Gastrocnemius medialis (tissue), 4 donors: Measurements from ENCODE around the gene OSBP2. TPM values are rescaled to one million over a fixed set of nuclear protein-coding genes. Genes with fewer than 3 reads are reported as not detected.
A peak's percentile ranks its signal among the peaks of the same experiment; 100 is the strongest.

Experiments
- ATAC-seq, 2 donors: fragments of 150-250 bp; one replicate each; pipeline ENCODE4 v1.9.1; 2016
- DNase-seq, 2 donors: peaks; one replicate each; pipeline ENCODE4 v3.0.0-alpha.2; 2019
- H3K27ac ChIP-seq, 4 donors: fragments of 200-600 bp; sonication (generic); 1 replicate in 1 of 4; 2 replicates in 3 of 4; pipeline ENCODE4 v1.5.1; 2016 to 2018; ENCODE audit warnings: mild to moderate bottlenecking in 2 of 4, moderate library complexity in 1 of 4
- H3K27me3 ChIP-seq, 3 donors: fragments of 200-600 bp; sonication (generic) in 2 of 3; 1 replicate in 1 of 3; 2 replicates in 2 of 3; pipeline versions ENCODE4 v1.5.1 to v1.6.0; 2016 to 2019; ENCODE audit warnings: mild to moderate bottlenecking in 1 of 3, moderate library complexity in 1 of 3
- H3K36me3 ChIP-seq, 2 donors: fragments of 200-600 bp; sonication (generic) in 1 of 2; one replicate each; pipeline ENCODE4 v1.5.1; 2017 to 2018
- H3K4me1 ChIP-seq, 2 donors: fragments of 200-600 bp; sonication (generic) in 1 of 2; one replicate each; pipeline ENCODE4 v1.5.1; 2016 to 2017; ENCODE audit warnings: mild to moderate bottlenecking in 2 of 2
- H3K4me3 ChIP-seq, 4 donors: fragments of 200-600 bp; sonication (generic) in 3 of 4; 1 replicate in 1 of 4; 2 replicates in 3 of 4; pipeline ENCODE4 v1.5.1; 2016 to 2019; ENCODE audit warnings: mild to moderate bottlenecking in 2 of 4
- H3K9me3 ChIP-seq, 3 donors: fragments of 200-600 bp; sonication (generic) in 2 of 3; 1 replicate in 1 of 3; 2 replicates in 2 of 3; pipeline ENCODE4 v1.5.1; 2016 to 2019
- POLR2A ChIP-seq, 2 donors: fragments of 450-650 bp; IDR thresholded peaks; one replicate each; pipeline ENCODE4 v1.6.1; 2017; ENCODE audit warnings: antibody characterized with exemption in 2 of 2, mild to moderate bottlenecking in 2 of 2, moderate library complexity in 2 of 2
- in situ Hi-C, 4 donors: fragments of 200-750 bp; cut with MboI; loops; one replicate each; pipeline versions ENCODE4 v1.15.0 to v1.8.0; 2017; ENCODE audit warnings: low sequenced_read_pairs in 4 of 4
- intact Hi-C: fragments of 100-400 bp; cut with DNase I; formaldehyde crosslinking; loops from one replicate; pipeline ENCODE4 v1.15.1; 2023; ENCODE audit warnings: low total_unique reads
- total RNA-seq, 4 donors: library from RNA; depleted of rRNA; stranded (reverse); fragments of >200 nt; gene quantifications; one replicate each; pipeline versions ENCODE4 v1.1.0 to v1.2.3, GENCODE V29; 2016
- TF ChIP-seq, protein P1 (sequence below), 5 experiments: fragments of 450-650 bp in 3 of 5; fragments of 200-600 bp in 2 of 5; sonication (generic) in 2 of 5; IDR thresholded peaks in 4 of 5; conservative IDR thresholded peaks in 1 of 5; 1 replicate in 4 of 5; 2 replicates in 1 of 5; pipeline ENCODE4 v1.5.1; 2016 to 2019; ENCODE audit warnings: antibody characterized with exemption in 5 of 5, mild to moderate bottlenecking in 3 of 5, moderate library complexity in 3 of 5

The OSBP2 gene
- total RNA-seq, 4 donors from 2014 or later: 2.8 to 4.3 (median 3.0) TPM

DNA sequence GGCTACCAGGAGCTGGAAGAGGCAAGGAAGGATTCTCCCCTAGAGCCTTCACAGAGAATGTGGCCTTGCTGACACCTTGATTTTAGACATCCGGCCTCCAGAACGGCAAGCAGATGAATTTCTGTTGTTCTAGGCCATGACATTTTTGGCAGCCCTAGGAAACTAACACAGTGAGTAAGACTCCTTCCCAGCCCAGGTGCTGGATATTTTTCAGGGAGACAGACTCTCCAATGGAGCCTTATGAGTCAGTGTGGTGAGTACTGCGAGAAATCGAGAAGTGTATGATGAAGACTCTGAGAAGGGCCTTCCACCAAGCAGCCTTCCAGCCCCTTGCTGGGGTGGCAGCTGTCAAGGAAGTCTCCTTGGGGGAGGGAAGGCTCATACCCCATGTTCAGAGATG, 114.4 kb downstream of the OSBP2 start:
- Histone ChIP-seq H3K36me3 (no peaks in the 10 kb centered on the region), H3K27ac (no peak overlapping the region), H3K4me1 (no peaks in the 10 kb centered on the region), H3K9me3 (no peaks in the 10 kb centered on the region), H3K27me3 (no peaks in the 10 kb centered on the region), H3K4me3 (no peak overlapping the region)
- no peak for TF ChIP-seq POLR2A (IDR thresholded peaks at IDR 0.05)
- TF ChIP-seq, protein P1, sequence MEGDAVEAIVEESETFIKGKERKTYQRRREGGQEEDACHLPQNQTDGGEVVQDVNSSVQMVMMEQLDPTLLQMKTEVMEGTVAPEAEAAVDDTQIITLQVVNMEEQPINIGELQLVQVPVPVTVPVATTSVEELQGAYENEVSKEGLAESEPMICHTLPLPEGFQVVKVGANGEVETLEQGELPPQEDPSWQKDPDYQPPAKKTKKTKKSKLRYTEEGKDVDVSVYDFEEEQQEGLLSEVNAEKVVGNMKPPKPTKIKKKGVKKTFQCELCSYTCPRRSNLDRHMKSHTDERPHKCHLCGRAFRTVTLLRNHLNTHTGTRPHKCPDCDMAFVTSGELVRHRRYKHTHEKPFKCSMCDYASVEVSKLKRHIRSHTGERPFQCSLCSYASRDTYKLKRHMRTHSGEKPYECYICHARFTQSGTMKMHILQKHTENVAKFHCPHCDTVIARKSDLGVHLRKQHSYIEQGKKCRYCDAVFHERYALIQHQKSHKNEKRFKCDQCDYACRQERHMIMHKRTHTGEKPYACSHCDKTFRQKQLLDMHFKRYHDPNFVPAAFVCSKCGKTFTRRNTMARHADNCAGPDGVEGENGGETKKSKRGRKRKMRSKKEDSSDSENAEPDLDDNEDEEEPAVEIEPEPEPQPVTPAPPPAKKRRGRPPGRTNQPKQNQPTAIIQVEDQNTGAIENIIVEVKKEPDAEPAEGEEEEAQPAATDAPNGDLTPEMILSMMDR (IDR thresholded peaks at IDR 0.05 in 4 of 5, conservative IDR thresholded peaks at IDR 0.05 in 1 of 5): no peak
- in situ Hi-C loops (no loop called here), intact Hi-C loops (no loop called here)
- DNase-seq (no peak), ATAC-seq (no peak)

- H3K36me3 ChIP-seq: no peaks in the 10 kb centered on the region
- no peak overlapping the region for H3K4me3 ChIP-seq
- H3K9me3 ChIP-seq: no peaks in the 10 kb centered on the region
- no peaks in the 10 kb centered on the region for H3K4me1 ChIP-seq
- ATAC-seq (no peak), DNase-seq (no peak)
- intact Hi-C loops (no loop called here), in situ Hi-C loops (no loop called here)
- TF ChIP-seq, protein P1 (IDR thresholded peaks at IDR 0.05 in 4 of 5, conservative IDR thresholded peaks at IDR 0.05 in 1 of 5): no peak
- no peak for TF ChIP-seq POLR2A (IDR thresholded peaks at IDR 0.05)
- no peak overlapping the region for H3K27ac ChIP-seq
- H3K27me3 ChIP-seq: no peaks in the 10 kb centered on the region
These were observed 115.4 kb downstream of the OSBP2 start for GRCh38 chr22:30810105-30810504.

- in situ Hi-C loops: no loop called here
- H3K36me3 ChIP-seq: no peaks in the 10 kb centered on the region
- H3K27me3 ChIP-seq: no peaks in the 10 kb centered on the region
- TF ChIP-seq, protein P1 (IDR thresholded peaks at IDR 0.05 in 4 of 5, conservative IDR thresholded peaks at IDR 0.05 in 1 of 5): no peak
- TF ChIP-seq POLR2A (IDR thresholded peaks at IDR 0.05): no peak
- no peaks in the 10 kb centered on the region for H3K9me3 ChIP-seq
- no peak overlapping the region for H3K4me3 ChIP-seq
- H3K4me1 ChIP-seq: no peaks in the 10 kb centered on the region
- H3K27ac ChIP-seq: no peak overlapping the region
- no peak for DNase-seq
- intact Hi-C loops: no loop called here
- no peak for ATAC-seq
These were observed 119.3 kb downstream of the OSBP2 start for GRCh38 chr22:30813936-30814335.

- no peak overlapping the region for H3K27ac ChIP-seq
- intact Hi-C loops: no loop called here
- H3K4me1 ChIP-seq: no peaks in the 10 kb centered on the region
- peaks cover 0 to 6% (median 4%) of the 10 kb centered on the region in 3 donors for H3K27me3 ChIP-seq
- H3K36me3 ChIP-seq: no peaks in the 10 kb centered on the region
- TF ChIP-seq, protein P1 (IDR thresholded peaks at IDR 0.05 in 4 of 5, conservative IDR thresholded peaks at IDR 0.05 in 1 of 5): peak in 1 of 5 experiments; percentile 35
- TF ChIP-seq POLR2A (IDR thresholded peaks at IDR 0.05): no peak
- H3K9me3 ChIP-seq: no peaks in the 10 kb centered on the region
- H3K4me3 ChIP-seq: no peak overlapping the region
- DNase-seq (no peak), ATAC-seq (no peak)
- in situ Hi-C loops: no loop called here
These were observed 121.7 kb downstream of the OSBP2 start for GRCh38 chr22:30816413-30816812.

- intact Hi-C loops (no loop called here), in situ Hi-C loops (no loop called here)
- ATAC-seq: no peak
- no peak overlapping the region for H3K4me3 ChIP-seq
- DNase-seq: no peak
- TF ChIP-seq POLR2A (IDR thresholded peaks at IDR 0.05): no peak
- TF ChIP-seq, protein P1 (IDR thresholded peaks at IDR 0.05 in 4 of 5, conservative IDR thresholded peaks at IDR 0.05 in 1 of 5): no peak
- no peaks in the 10 kb centered on the region for H3K36me3 ChIP-seq
- H3K27me3 ChIP-seq: peaks cover 9 to 26% (median 14%) of the 10 kb centered on the region in 3 donors
- no peak overlapping the region for H3K27ac ChIP-seq
- peaks cover 0 to 10% of the 10 kb centered on the region in 2 donors for H3K4me1 ChIP-seq
- H3K9me3 ChIP-seq: no peaks in the 10 kb centered on the region
These were observed 126.7 kb downstream of the OSBP2 start for GRCh38 chr22:30821381-30821780.
